Urothelium cell line (cell line): ENCODE results near the gene LRSAM1.

Experiments
- DNase-seq: peaks from one replicate; pipeline ENCODE4 v3.0.0; 2011; ENCODE audit warnings: low spot score, mixed read lengths
- FAIRE-seq: peaks from 2 replicates; lab custom pipeline; 2011; peaks lifted over from hg19 to GRCh38; lab: Jason Lieb, UNC

LRSAM1 gene

GRCh38 chr9:127424676-127424999 is 26.7 kb upstream of the LRSAM1 start:
- FAIRE-seq = no peak

DNA sequence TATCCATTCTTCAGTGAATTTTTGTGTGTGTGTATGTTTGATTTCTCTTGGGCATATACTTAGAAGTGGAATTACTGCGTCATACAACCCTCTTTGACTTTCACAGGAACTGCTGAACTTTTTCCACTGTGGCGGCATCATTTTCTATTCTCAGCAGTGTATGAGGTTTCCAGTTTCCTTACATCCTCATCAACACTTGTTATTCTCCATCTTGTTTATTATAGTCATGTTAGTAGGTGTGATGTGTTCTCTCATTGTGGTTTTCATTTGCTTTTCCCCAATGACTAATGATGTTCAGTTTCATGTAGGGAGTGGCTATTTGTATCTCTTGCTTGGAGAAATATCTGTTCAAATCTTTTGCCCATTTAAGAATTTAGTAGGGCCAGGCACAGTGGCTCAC is 24.6 kb upstream of the LRSAM1 start:
- FAIRE-seq (no peak), DNase-seq (no peak)

More at GRCh38 chr9:127424676-127424999, 26.7 kb upstream of the LRSAM1 start:
- DNase-seq = no peak

DNA sequence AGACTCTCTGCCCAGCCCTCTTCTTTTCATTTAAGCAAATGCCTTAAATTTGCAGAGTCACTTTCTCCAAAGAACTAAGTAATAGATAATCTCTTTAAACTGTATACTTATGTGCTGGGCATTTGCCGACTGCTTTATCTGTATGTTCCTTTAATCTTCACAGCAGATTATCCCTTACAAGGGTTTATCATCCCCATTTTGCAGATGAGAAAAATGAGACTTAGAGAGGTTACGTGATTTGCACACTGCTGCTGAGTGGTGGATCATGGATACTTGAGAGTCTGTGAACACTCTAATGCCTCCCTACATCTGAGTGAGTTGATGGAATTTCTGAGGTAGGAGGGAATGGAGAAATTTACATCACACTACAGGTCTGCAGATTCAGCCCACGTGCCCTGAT is 23.0 kb upstream of the LRSAM1 start:
- DNase-seq (no peak), FAIRE-seq (no peak)

DNA sequence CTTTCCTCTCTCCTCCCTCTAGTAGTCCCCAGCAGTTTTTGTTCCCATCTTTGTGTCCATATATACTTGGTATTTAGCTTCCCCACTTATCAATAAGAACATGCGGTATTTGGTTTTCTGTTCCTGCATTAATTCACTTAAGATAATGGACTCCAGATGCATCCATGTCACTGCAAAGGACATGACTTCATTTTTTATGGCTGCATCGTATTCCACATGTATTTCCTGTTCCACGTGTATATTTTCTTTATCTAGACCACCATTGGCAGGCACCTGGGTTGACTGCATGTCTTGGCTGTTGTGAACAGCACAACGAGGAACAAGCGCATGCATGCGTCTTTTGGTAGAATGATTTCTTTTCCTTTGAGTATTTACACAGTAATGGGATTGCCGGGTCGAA is 20.9 kb upstream of the LRSAM1 start:
- FAIRE-seq (no peak), DNase-seq (no peak)

- DNase-seq (no peak), FAIRE-seq (no peak)
Measured at GRCh38 chr9:127437497-127438264, 13.6 kb upstream of the LRSAM1 start.

- no peak for DNase-seq
- FAIRE-seq = no peak
Measured at GRCh38 chr9:127438394-127438793, 12.9 kb upstream of the LRSAM1 start.

DNA sequence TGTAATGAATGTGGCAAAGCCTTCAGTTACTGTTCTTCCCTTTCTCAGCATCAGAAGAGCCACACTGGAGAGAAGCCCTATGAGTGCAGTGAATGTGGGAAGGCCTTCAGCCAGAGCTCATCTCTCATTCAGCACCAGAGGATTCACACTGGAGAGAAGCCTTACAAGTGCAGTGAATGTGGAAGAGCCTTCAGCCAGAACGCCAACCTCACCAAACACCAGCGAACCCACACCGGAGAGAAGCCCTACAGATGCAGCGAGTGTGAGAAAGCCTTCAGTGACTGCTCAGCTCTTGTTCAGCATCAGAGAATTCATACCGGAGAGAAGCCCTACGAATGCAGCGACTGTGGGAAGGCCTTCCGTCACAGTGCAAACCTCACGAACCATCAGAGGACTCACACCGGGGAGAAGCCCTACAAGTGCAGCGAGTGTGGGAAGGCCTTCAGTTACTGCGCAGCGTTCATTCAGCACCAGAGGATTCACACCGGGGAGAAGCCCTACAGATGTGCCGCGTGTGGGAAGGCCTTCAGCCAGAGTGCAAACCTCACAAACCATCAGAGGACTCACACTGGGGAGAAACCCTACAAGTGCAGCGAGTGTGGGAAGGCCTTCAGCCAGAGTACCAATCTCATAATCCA is 6.9 kb upstream of the LRSAM1 start:
- DNase-seq (no peak), FAIRE-seq (no peak)

DNA sequence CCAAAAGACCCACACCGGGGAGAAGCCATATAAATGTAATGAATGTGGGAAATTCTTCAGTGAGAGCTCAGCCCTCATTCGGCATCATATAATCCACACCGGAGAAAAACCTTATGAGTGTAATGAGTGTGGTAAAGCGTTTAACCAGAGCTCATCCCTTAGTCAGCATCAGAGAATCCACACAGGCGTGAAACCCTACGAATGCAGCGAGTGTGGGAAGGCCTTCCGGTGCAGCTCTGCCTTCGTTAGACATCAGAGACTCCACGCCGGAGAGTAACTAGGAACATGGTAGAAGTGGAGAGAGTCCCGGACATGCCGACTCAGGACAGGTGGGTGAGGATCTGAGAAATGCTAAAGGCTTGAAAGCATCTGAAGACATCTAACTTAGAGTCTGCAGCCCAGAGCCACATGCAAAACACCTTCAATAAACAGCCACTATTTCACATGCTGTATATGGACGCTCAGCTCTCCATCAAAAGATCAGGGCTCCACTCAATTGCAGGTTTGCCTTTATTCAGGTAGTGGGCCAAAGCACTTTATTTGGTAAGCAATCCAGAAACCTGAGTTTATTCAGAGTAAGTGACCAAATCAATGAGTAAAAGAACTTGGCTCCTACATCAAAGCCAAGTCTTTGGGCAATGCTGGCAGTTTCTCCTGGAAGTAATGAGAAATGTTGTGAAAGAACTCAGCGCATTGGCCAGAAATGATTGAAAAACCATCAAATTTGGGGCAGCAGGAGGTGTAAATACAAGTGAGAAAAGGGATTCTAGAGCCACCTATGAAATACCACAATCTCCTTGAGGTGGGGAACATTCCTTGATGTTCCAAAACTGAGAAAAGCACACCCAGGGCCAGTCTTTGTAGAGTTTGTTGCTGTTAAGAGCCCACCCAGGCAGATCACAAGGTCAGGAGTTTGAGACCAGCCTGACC is 6.1 kb upstream of the LRSAM1 start:
- FAIRE-seq (no peak), DNase-seq (no peak)

DNA sequence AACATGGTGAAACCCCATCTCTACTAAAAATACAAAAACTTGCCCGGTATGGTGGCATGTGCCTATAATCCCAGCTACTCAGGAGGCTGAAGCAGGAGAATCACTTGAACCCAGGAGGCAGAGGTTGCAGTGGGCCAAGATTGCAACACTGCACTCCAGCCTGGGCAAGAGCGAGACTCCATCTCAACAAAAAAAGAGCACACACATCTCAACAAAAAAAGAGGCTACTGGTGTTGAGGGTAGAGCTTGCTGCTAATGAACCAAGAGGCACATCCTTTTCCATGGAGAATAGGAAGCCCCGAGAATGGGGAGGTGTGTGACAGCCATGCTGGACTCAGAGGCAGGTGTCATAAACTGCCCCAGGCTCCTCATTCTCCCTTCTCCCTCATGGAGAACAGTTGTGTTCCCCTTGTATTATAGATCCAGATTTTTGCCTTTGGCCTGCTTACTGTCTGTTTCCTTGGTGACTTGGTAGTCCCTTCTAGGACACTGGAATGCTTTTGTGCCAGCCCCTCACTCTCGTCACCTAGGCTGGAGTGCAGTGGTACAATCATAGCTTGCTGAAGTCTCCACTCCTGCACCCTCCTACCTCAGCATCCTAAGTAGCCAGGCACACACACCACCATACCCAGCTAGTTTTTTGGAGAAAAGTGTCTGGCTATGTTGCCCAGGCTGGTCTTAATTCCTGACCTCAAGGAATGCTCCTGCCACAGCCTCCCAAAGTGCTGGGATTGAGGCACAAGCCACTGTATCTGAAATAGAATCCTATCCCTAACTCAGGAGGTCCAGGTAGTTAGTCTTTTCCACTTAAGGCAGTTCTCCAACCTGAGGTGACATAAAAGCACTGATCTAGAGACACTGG is 5.2 kb upstream of the LRSAM1 start:
- DNase-seq (no peak), FAIRE-seq (no peak)

- DNase-seq (no peak), FAIRE-seq (no peak)
Measured at GRCh38 chr9:127446713-127447415, 4.4 kb upstream of the LRSAM1 start.

GRCh38 chr9:127447416-127448111 is 3.7 kb upstream of the LRSAM1 start:
- FAIRE-seq (no peak), DNase-seq (no peak)

DNA sequence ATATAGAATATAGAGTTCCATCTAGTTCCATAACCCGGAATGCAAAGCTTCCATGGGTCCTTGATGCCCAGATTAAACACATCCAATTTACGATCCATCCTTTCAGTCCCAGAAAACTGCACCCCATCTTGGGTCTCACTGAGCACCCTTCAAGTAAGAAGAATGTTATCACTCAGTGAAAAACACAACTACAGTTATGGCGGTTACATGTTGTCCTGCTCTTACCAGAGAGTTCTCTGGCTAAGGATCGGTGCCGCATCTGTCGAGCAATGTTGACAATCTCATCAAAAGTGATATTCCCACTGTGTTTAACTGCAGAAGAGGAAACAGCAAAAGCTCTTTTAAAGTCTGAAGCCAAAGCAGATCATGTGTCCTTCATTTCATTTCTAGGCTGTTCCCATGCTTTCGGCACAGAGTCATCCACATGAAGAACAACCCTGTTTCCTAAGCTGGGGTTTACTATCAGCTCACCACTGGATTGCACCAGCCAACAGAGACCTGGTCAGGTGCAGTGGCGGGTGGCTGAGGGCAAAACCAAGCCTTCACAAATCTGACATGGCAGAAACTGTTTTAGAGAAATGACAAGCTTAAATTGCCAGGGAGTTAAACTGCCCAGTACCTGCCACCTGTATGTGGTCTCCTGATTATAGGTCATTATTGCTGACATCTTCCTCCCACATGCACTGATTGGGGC is 3.1 kb upstream of the LRSAM1 start:
- no peak for FAIRE-seq
- DNase-seq = no peak

GRCh38 chr9:127449332-127449966 is 1.9 kb upstream of the LRSAM1 start:
- no peak for DNase-seq

DNA sequence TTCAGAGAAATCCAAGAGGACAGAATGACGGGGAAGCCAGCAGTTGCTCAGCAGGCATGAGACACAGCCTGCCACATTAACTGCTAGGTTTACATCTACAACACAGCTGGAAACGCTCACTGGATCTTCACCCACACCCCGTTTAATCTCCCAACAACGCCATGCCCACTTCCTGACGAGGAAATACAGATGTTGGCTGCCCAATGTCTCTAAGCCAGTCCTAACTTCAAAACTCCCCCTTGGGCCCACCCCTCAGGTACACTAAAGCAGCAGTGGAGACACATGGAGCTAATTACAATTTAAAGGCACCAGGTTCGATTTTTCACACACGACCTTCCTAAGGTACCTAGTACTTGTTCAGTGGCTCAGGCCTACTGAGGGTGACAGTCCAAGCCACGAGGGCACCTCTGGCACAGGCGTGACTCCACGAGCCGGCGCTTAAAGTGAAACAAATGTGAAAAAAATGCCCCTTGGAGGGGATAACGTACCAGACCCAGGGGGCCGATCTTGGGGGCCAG is 1.0 kb upstream of the LRSAM1 start:
- FAIRE-seq (no peak), DNase-seq (no peak)

More at GRCh38 chr9:127449332-127449966, 1.9 kb upstream of the LRSAM1 start:
- FAIRE-seq = no peak

GRCh38 chr9:127451608-127451857 is 223 bp downstream of the LRSAM1 start:
- DNase-seq = no peak

DNA sequence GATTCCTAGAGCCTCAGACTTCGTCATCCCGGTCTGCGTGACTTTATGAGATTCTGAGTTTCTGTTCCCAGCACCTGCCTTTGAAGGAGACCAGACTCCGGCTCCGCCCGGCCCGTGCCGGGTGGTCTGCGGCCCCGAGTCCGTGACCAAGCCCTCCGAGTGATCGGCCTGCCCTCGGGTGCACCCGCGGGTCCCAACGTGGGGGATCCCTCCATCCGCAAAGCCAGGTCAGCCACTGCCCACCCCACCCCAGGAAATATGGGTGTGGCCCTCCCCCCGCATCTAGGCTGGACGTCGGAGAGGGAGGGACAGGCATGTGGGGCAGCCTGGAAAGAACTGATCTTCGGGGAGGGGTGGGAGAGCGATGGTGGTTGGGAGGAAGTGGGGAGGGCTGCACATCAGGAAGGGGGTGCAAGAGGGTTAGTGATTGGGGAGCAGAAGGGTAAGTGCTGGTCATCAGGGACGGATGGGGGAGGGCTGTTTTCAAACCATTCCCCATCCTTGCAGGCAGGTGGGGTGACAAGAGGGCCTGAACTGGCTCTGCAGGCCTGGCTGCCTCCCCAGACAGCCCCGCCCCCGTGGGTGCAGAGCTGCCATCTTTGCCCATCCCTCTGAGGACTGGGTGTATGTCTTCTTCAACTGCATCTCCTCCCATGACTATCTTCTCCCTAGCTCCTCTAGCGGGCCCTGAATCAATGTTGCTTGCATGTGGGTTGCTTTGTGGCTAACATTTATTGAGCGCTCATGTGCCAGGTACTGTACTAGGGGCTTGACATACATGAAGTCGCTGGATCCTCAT is 747 bp downstream of the LRSAM1 start:
- DNase-seq = peak; percentile 74
- no peak for FAIRE-seq

More at GRCh38 chr9:127451608-127451857, 223 bp downstream of the LRSAM1 start:
- FAIRE-seq = no peak

GRCh38 chr9:127452691-127453090 is 1.4 kb downstream of the LRSAM1 start:
- no peak for FAIRE-seq

More at GRCh38 chr9:127452691-127453090, 1.4 kb downstream of the LRSAM1 start:
- peak; percentile 33 for DNase-seq
